DOHH2 (cell line): Measurements from ENCODE around the gene LRRTM4.

Experiments used
- H3F3A ChIP-seq: fragments of 200-600 bp; sonication (generic), shearing (Covaris generic); 2 replicates; pipeline ENCODE4 v1.6.0; 2016; ENCODE audit warnings: antibody characterized with exemption, mild to moderate bottlenecking; ENCODE audit not compliant: control insufficient read depth, insufficient read depth
- H3K27ac ChIP-seq: fragments of 200-600 bp; sonication (generic); 2 replicates; pipeline ENCODE4 v1.5.1; 2014; ENCODE audit warnings: low read depth, mild to moderate bottlenecking, low read length, moderate library complexity
- H3K27me3 ChIP-seq: fragments of 200-600 bp; sonication (generic); 2 replicates; pipeline ENCODE4 v1.6.1; 2014; ENCODE audit warnings: mild to moderate bottlenecking, low read length, mixed read lengths; ENCODE audit not compliant: control insufficient read depth
- H3K36me3 ChIP-seq: fragments of 200-600 bp; sonication (generic); 2 replicates; pipeline ENCODE4 v1.6.1; 2014; ENCODE audit warnings: mild to moderate bottlenecking, low read length, moderate library complexity, mixed read lengths; ENCODE audit not compliant: control insufficient read depth
- H3K4me1 ChIP-seq: fragments of 200-600 bp; sonication (generic); 2 replicates; pipeline ENCODE4 v1.6.1; 2014; ENCODE audit warnings: mild to moderate bottlenecking, low read length, mixed read lengths; ENCODE audit not compliant: control insufficient read depth
- H3K4me2 ChIP-seq: fragments of 200-600 bp; sonication (generic); 2 replicates; pipeline ENCODE4 v1.6.0; 2014; ENCODE audit warnings: mild to moderate bottlenecking, low read length, moderate library complexity
- H3K4me3 ChIP-seq: fragments of 200-600 bp; sonication (generic); 2 replicates; pipeline ENCODE4 v1.5.1; 2014; ENCODE audit warnings: mild to moderate bottlenecking, low read length, mixed read lengths
- H3K79me2 ChIP-seq: fragments of 200-600 bp; sonication (generic); 2 replicates; pipeline ENCODE4 v1.6.1; 2014; ENCODE audit warnings: mild to moderate bottlenecking, low read length, mixed read lengths; ENCODE audit not compliant: control insufficient read depth
- H3K9me2 ChIP-seq: fragments of 200-600 bp; sonication (generic); replicated peaks from 2 replicates; pipeline ENCODE4 v1.6.1; 2014; ENCODE audit warnings: mild to moderate bottlenecking, low read length, mixed read lengths; ENCODE audit not compliant: control insufficient read depth
- H3K9me3 ChIP-seq: fragments of 200-600 bp; sonication (generic); 2 replicates; pipeline ENCODE4 v1.6.1; 2014; ENCODE audit warnings: antibody characterized with exemption, low read length, mixed read lengths; ENCODE audit not compliant: control insufficient read depth, insufficient read depth
- H4K20me1 ChIP-seq: fragments of 200-600 bp; sonication (generic); 2 replicates; pipeline ENCODE4 v1.6.0; 2014; ENCODE audit warnings: low read depth, mild to moderate bottlenecking, antibody characterized with exemption, low read length, moderate library complexity; ENCODE audit not compliant: control insufficient read depth, insufficient read depth
- EZH2phosphoT487 ChIP-seq: fragments of 200-600 bp; sonication (generic); IDR thresholded peaks from 2 replicates; pipeline ENCODE4 v1.6.1; 2017; ENCODE audit warnings: borderline replicate concordance, mild to moderate bottlenecking, antibody characterized with exemption, low read length, moderate library complexity, mixed read lengths
- TF ChIP-seq, protein P1 (sequence below): fragments of 200-600 bp; sonication (generic); IDR thresholded peaks from one replicate; pipeline ENCODE4 v1.5.1; 2014; ENCODE audit warnings: antibody characterized with exemption, mild to moderate bottlenecking, low read depth, low read length; ENCODE audit not compliant: poor library complexity, severe bottlenecking

LRRTM4 gene

DNA sequence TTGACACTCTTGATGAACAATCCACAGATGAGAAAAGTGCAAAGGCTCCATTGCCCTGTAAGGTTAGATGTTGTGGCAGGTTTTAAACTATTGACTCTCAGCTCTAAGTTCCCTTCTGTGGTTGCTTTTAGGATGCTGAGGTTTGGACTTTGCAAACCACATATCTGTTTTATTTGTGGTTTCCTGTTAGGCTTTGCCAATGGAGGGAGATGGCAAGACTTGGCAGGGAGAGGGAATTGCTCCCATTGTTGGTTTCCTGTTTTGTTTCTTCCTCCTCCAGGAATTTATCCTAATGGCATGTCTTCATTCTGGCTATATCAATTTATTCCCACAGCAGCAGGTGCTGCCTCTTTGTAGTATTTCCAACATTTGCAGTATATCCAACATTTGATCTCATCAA, 772.3 kb downstream of the LRRTM4 start:
- TF ChIP-seq EZH2phosphoT487, result no peak
- TF ChIP-seq, protein P1, sequence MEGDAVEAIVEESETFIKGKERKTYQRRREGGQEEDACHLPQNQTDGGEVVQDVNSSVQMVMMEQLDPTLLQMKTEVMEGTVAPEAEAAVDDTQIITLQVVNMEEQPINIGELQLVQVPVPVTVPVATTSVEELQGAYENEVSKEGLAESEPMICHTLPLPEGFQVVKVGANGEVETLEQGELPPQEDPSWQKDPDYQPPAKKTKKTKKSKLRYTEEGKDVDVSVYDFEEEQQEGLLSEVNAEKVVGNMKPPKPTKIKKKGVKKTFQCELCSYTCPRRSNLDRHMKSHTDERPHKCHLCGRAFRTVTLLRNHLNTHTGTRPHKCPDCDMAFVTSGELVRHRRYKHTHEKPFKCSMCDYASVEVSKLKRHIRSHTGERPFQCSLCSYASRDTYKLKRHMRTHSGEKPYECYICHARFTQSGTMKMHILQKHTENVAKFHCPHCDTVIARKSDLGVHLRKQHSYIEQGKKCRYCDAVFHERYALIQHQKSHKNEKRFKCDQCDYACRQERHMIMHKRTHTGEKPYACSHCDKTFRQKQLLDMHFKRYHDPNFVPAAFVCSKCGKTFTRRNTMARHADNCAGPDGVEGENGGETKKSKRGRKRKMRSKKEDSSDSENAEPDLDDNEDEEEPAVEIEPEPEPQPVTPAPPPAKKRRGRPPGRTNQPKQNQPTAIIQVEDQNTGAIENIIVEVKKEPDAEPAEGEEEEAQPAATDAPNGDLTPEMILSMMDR, result no peak
- Histone ChIP-seq H3F3A (no peaks in the 10 kb centered on the region), H3K4me2 (no peak overlapping the region), H3K27ac (no peak overlapping the region), H3K9me2 (no peaks in the 10 kb centered on the region), H3K79me2 (no peaks in the 10 kb centered on the region), H3K4me1 (peaks cover 12% of the 10 kb centered on the region), H3K4me3 (no peak overlapping the region), H3K36me3 (no peaks in the 10 kb centered on the region), H3K9me3 (peaks cover 2% of the 10 kb centered on the region; the same call in 1 of the 2 replicates), H4K20me1 (no peaks in the 10 kb centered on the region), H3K27me3 (no peaks in the 10 kb centered on the region)

DNA sequence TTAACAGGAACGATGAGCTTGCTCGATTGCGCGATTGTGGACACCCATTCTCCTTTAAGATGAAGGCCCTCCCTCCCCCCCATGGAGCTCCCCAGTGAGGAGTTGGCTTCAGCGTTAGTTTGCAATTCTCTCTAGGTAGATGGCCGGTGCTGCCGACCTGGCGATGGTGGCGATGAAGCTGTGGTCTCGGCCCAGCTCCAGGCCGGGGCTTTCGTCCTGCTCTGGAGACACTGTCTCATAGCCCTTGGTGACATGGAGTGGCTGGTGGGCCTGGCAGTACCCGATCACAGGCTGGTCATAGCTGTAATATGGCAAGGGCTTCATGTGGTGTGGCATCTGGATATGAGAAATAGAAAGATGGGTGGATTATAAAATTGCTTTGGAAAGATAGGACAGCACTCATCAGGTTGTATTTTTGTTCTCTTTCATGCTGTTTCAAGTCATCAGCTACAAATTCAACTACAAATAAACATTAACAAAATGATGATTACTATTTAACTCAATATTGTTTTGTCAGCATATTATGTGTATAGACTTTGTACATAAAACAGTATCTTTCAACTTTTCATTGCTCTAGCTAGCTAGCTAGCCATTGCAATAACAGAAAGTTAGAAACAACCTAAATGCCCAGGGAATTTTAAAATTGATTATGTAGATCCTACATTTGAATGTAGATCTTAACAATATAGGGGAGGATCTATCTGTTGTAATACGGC, 773.4 kb downstream of the LRRTM4 start:
- TF ChIP-seq, protein P1, result no peak
- no peak for TF ChIP-seq EZH2phosphoT487
- H3K79me2 ChIP-seq, result no peaks in the 10 kb centered on the region
- peaks cover 2% of the 10 kb centered on the region; the same call in 1 of the 2 replicates for H3K9me3 ChIP-seq
- H3K36me3 ChIP-seq, result no peaks in the 10 kb centered on the region
- no peak overlapping the region for H3K4me3 ChIP-seq
- H3K27ac ChIP-seq, result no peak overlapping the region
- H3K9me2 ChIP-seq, result no peaks in the 10 kb centered on the region
- H3K4me1 ChIP-seq, result peaks cover 12% of the 10 kb centered on the region
- no peaks in the 10 kb centered on the region for H4K20me1 ChIP-seq
- H3K27me3 ChIP-seq, result no peaks in the 10 kb centered on the region
- H3K4me2 ChIP-seq, result no peak overlapping the region
- no peaks in the 10 kb centered on the region for H3F3A ChIP-seq

DNA sequence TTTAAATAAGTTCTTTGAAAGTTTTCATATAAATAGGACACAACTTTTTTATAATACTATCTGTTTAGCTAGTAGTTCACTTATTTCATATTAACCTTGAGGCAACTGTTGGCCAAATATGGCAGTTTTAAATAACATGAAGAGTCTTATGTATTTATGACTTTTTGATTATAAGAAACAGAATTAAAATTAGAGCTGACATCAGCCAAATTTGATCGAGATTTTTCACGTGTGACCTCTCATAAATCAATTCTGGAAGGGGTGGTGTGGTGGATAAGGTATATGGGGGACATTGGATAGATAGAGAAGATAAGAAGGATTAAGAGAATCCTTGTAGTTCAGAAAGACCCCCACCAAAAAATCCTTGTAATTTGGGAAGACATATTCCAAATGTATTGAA, 776.6 kb downstream of the LRRTM4 start:
- TF ChIP-seq, protein P1, result no peak
- TF ChIP-seq EZH2phosphoT487, result no peak
- H3K4me1 ChIP-seq, result peaks cover 10% of the 10 kb centered on the region
- H3K9me3 ChIP-seq, result peaks cover 2% of the 10 kb centered on the region; the same call in 1 of the 2 replicates
- no peaks in the 10 kb centered on the region for H3F3A ChIP-seq
- H3K27me3 ChIP-seq, result no peaks in the 10 kb centered on the region
- H3K9me2 ChIP-seq, result no peaks in the 10 kb centered on the region
- H4K20me1 ChIP-seq, result no peaks in the 10 kb centered on the region
- no peak overlapping the region for H3K27ac ChIP-seq
- H3K79me2 ChIP-seq, result no peaks in the 10 kb centered on the region
- no peak overlapping the region for H3K4me2 ChIP-seq
- no peaks in the 10 kb centered on the region for H3K36me3 ChIP-seq
- H3K4me3 ChIP-seq, result no peak overlapping the region
